GM19328 (cell line): ENCODE data around the gene TMEM256.

ENCODE experiments used
- ATAC-seq: cut with Tn5 transposase; IDR thresholded peaks from one replicate; pipeline ENCODE4 v1.9.1; 2021; ENCODE audit warnings: mild to moderate bottlenecking, moderate library complexity; ENCODE audit not compliant: unreplicated experiment

Gene TMEM256

GRCh38 chr17:7403977-7404736 is at the start of gene TMEM256:
Gene TMEM256, minus strand, starts transcription at chr17:7404097. Its CDS starts 13 bp downstream, at chr17:7404084.
- ATAC-seq: peak; percentile 87

- ATAC-seq: no peak
Observed at GRCh38 chr17:7448461-7448860, 44.6 kb upstream of the TMEM256 start.

- ATAC-seq: no peak
Observed at GRCh38 chr17:7445619-7445968, 41.7 kb upstream of the TMEM256 start.

GRCh38 chr17:7444682-7445618 is 41.1 kb upstream of the TMEM256 start, which contains the start of gene CHRNB1:
Gene CHRNB1, plus strand, starts transcription at chr17:7445061. Its CDS starts 67 bp downstream, at chr17:7445128.
- no peak for ATAC-seq

GRCh38 chr17:7443499-7444485 is 39.9 kb upstream of the TMEM256 start:
- no peak for ATAC-seq

GRCh38 chr17:7442142-7442541 is 38.2 kb upstream of the TMEM256 start:
- ATAC-seq: no peak

- ATAC-seq: no peak
Observed at GRCh38 chr17:7441266-7441665, 37.4 kb upstream of the TMEM256 start.

GRCh38 chr17:7440834-7441195 is 36.9 kb upstream of the TMEM256 start:
- ATAC-seq: no peak

GRCh38 chr17:7440113-7440833 is 36.4 kb upstream of the TMEM256 start:
- no peak for ATAC-seq

- ATAC-seq: no peak
Observed at GRCh38 chr17:7439462-7440112, 35.7 kb upstream of the TMEM256 start, which contains the start of gene FGF11. Gene FGF11, plus strand, starts transcription at chr17:7439512. Its CDS starts 109 bp downstream, at chr17:7439621.

GRCh38 chr17:7438656-7439460 is 35.0 kb upstream of the TMEM256 start:
- no peak for ATAC-seq

- ATAC-seq: no peak
Observed at GRCh38 chr17:7437950-7438614, 34.2 kb upstream of the TMEM256 start.

- no peak for ATAC-seq
Observed at GRCh38 chr17:7437369-7437863, 33.5 kb upstream of the TMEM256 start.

- no peak for ATAC-seq
Observed at GRCh38 chr17:7436556-7437368, 32.9 kb upstream of the TMEM256 start.

GRCh38 chr17:7435676-7436555 is 32.0 kb upstream of the TMEM256 start:
- peak; percentile 21 for ATAC-seq

GRCh38 chr17:7432296-7432695 is 28.4 kb upstream of the TMEM256 start:
- ATAC-seq: no peak
